H7 (cell line): ENCODE results near the gene OR6B2. TPM values are rescaled to one million over a fixed set of nuclear protein-coding genes. Genes with fewer than 3 reads are reported as not detected.

Experiments used
- total RNA-seq: library from RNA; depleted of rRNA; stranded (reverse); fragments of >200 nt; shearing (Covaris generic); gene quantifications from 2 replicates; pipeline ENCODE4 v1.2.3, GENCODE V29; 2014; rRNA removed

Gene OR6B2
- total RNA-seq, 1 experiment from 2014 or later: not detected

Other genes with a start within 250 kb of the OR6B2 start
- 125 and 130 TPM in 2 replicates for gene NDUFA10, start 5.1 kb downstream of the OR6B2 start, total RNA-seq
- not detected in 2 replicates for gene OR6B3, start 23.1 kb upstream of the OR6B2 start, total RNA-seq
- 187 and 204 TPM in 2 replicates for gene COPS9, start 105.9 kb upstream of the OR6B2 start, total RNA-seq
- not detected in 2 replicates for gene OTOS, start 110.2 kb upstream of the OR6B2 start, total RNA-seq